ENCODE measurements around the gene PRDX2.
A peak's percentile ranks its signal among the peaks of the same experiment; 100 is the strongest.
"Not testable (repeated sequence)": the region's sequence is repeated elsewhere in the genome, so short reads cannot be mapped to it uniquely, and the experiment has no call there.

The PRDX2 gene

DNA sequence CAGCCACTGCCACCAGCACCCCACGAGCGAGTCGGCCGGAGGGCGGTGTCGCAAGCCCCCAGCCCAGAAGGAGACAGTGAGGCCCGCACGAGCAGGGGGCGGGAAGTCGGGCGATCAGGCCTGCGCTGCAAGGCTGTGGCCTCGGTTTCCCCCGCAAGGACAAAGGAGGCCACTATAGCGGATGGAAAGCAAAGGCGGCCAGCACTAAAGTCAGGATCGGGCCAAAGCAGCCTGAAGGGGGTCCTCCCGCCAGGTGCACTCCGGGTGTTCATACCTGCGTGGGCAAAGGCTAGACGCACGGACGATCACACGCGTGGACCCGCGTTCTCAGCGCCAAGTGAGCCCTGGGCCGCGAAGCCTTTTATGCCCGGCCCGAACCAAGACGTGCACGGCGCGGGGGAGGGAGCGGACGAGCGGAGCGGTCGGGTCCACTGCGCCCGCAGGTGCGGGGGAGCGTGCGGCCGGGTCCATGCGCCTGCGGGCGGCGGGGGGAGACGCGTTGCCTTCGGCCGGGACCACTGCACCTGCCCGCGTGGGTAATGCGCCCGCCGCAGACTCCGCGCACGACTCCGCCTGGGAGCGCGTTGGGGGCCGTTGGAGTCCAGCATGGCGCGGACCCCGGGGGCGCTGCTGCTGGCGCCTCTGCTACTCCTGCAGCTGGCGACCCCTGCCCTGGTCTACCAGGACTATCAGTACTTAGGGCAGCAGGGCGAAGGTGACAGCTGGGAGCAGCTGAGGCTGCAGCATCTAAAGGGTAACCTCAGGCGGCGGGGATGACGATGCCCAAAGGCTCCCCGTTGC is at the start of gene PRDX2, which contains the start of gene THSD8:
PRDX2 (minus strand) TSS at position 335 of the 801 bp plus-strand sequence. CDS start 539 bp downstream, outside the sequence.
THSD8 (plus strand) TSS at position 604 of the 801 bp plus-strand sequence; CDS start at position 607, 3 bp downstream.
- DNase-seq (ENCODE audit: low spot score): no peak

DNA sequence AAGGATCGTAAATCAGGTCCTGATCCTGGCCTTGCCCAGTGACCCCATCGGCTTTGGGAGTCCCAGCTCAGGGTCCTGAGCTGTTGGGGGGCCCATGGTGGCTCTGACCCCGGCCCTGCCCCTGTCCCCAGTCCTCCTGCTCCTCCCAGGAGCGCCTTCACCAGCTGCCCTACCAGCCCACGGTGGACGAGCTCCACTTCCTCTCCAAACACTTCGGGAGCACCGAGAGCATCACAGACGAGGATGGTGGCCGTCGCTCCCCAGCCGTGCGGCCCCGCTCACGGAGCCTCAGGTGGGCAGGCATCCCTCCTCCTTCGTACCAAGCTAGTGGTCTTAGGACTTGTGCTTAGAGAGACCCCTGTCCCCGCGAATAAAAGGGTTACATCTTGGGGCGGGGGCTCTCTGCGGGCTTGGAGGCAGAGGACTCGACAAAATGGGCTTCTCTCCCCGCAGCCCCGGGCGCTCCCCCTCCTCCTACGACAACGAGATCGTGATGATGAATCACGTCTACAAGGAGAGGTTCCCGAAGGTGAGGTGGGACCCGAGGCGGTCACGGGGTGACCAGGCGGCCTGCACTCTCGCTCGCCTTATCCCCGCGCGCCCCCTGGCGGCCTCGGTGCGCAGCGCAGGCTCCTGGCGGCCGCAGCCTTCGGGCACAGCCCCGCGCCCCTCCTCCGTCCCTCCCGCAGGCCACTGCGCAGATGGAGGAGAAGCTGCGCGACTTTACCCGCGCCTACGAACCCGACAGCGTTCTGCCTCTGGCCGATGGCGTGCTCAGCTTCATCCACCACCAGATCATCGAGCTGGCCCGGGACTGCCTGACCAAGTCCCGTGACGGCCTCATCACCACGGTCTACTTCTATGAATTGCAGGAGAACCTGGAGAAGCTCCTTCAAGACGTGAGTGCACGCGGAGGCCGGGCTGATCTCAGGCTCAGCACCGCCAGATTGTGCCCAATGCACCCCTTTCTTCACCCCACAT is 45.8 kb upstream of the PRDX2 start:
- peak; percentile 74 for DNase-seq (ENCODE audit: low spot score)

DNA sequence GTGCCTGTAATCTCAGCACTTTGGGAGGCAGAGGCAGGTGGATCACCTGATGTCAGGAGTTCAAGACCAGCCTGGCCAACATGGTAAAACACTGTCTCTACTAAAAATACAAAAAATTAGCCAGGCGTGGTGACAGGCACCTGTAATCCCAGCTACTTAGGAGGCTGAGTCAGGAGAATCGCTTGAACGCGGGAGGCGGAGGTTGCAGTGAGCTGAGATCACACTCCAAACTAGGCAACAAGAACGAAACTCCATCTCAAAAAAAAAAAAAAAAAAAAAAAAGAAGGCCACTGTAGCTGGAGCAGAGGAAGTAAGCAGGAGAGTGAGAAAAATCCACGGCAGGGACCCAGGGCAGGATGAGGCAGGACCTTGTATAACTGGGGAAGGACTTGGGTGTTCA is 45.0 kb upstream of the PRDX2 start:
- not testable (repeated sequence) for DNase-seq (ENCODE audit: low spot score)

DNA sequence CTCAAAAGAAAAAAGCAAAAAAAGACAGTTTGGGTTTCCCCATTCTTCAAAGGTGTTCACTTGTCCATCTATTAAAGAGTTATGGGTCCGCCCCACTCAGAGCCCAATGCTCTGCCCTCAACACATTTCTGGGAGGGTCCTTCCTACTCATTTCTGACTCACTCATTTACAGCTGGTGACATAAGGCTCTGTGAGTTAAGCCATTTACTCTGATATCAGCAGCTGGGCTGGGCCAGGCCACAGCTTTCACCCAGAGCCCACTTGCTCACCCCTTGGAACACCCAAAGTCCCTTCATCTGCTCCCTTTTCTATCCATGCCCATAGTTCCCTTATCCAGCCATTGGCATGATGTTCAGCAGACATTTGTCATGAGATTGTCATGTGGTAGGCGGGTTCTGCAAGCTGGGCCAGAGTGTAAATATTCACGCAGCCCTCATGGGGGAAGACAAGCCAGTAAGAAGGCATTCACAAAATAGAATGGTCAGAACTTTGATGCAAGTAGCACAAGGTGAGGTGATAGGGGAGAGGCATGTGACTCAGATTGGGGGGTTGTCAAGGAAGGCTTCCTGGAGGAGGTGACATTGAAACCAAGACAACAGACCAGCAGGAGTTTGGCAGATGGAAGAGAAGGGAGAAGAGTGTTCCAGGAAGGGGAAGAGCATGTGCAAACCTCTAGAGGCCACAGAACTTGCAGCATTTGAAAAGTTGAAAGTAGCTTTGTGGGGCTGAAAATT is 42.6 kb upstream of the PRDX2 start:
- DNase-seq (ENCODE audit: low spot score): no peak

DNA sequence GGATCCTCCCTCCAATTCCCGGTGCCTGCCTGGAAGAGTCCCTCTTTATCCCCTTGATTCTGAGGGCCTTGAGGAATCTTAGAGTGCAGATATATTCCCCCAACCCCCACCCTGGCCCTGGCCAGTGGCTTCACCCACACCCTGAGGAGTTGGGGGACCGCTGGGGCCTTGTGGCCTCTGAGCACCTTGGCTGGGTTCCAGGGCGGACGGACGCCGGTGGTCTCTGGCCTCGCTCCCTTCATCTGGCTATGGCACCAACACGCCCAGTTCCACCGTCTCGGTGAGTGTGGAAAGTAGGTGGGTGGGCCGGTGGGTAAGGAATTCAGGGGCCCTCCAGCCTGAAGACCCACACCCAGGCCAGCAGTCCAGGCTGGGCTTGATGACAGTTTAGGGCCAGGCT is 41.7 kb upstream of the PRDX2 start:
- DNase-seq (ENCODE audit: low spot score): no peak

DNA sequence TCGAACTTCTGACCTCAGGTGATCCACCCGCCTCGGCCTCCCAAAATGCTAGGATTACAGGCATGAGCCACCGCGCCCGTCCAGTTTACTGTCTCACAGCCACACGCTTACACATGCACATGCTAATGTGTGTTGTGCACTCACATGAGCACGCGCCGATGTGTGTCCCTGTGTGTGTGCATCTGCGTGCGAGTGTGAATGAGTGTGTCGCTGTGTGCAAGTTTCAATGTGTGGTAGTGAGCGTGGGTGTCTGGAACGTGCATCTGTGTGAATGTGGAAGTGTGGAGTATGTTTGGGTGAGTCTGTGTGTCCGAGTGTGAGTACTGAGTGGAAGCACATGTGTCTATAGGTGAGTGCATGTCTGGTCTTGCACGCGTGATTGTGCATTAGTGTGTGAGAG is 40.9 kb upstream of the PRDX2 start:
- DNase-seq (ENCODE audit: low spot score): no peak

DNA sequence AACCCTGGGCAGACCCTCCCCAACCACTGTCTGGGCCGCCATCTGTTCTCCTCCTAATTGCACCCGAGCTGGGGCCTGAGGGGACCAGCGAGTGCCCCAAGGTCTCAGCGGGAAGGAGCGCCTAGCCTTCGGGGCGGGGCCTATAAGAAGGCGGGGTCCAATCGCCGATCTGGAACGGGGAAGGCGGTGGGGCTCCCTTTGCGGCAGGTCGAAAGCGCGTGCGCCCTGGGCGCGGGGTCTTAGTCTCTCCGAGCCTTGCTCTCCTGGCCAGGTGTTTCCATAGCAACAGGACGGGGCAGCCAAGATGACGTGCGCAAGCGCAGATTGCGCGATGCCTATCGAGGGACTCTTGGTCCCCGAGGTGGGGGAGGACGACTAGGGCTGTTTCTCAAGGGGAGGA is 39.5 kb upstream of the PRDX2 start:
- no peak for DNase-seq (ENCODE audit: low spot score)

DNA sequence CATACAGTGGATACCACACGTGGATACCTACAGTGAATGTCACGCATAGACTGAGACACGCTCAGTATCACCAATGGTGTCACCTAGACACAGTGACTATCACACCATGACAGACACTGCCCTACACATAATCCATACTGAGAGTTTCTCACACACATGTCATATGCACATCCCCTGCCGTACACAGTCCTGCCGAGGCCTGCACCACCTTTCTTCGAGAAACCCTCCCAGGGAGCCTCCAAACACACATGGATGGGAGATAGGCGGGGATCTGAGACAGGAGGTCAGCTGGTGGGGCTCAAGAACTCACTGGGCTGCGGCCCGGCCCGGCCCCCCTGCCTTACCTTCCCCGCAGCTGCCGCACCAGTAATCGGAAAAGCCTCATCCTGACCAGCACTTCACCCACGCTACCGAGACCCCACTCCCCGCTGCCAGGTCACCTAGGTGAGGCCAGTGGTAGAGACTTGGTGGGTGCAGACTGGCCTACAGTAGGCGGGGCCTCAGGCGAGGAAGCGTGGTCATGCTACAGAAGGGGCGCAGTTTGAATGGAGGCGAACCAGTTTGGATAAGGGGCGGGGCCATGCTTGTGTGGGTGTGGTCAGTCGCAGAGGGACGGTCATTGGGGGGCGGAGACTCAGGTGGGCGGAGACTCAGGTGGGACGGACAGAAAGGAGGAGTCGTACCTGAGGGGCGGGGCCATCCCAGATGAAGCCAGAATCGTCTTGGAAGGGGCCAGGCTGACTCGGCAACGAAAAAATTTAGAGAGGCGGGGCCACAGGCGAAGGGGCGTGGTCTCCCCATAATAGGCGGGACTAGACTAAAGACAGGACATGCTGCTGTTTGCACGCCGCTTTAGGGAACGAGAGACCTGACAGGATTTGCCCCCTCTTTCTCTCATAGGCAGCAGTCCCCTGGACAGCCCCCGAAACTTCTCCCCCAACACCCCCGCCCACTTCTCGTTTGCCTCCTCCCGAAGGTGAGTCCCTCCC is 38.8 kb upstream of the PRDX2 start:
- peak; percentile 92 for DNase-seq (ENCODE audit: low spot score)

DNA sequence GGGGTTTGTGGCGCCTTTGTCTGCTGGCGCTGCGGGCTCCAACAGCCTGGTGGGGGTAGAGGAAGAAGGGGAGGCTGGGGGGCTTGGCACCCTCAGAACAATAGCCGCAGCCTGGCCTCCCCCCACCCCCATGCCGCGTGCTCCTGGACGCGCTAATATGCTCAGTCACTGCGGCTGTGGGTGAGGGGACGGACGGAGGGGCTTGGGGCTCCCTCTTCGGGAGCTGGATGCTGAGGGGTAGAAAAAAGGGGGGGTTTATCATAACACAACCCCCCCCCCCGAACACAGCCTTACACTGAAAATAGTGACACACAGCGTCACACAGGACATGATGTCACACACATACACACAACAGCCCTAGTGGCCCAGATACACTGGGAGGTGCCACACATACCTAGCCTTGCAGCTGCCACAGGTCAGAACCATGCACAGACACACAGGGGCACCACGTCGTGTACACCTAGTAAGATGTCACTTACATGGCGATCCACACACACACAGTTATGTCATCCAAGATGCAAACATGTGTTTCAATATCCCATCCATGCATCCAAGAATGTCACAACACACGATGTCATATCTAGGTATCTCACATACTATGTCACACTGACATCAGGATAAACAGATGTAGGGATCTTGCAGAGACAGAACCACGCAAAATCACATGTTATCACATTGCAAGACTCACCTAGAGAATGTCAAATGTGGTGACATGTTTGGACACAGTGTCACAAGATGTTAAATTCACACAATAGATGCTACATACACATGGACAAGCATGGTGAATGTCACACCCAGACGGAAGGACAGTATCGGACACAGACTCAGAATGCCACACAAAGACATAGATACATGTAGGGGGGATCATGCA is 37.5 kb upstream of the PRDX2 start:
- no peak for DNase-seq (ENCODE audit: low spot score)

DNA sequence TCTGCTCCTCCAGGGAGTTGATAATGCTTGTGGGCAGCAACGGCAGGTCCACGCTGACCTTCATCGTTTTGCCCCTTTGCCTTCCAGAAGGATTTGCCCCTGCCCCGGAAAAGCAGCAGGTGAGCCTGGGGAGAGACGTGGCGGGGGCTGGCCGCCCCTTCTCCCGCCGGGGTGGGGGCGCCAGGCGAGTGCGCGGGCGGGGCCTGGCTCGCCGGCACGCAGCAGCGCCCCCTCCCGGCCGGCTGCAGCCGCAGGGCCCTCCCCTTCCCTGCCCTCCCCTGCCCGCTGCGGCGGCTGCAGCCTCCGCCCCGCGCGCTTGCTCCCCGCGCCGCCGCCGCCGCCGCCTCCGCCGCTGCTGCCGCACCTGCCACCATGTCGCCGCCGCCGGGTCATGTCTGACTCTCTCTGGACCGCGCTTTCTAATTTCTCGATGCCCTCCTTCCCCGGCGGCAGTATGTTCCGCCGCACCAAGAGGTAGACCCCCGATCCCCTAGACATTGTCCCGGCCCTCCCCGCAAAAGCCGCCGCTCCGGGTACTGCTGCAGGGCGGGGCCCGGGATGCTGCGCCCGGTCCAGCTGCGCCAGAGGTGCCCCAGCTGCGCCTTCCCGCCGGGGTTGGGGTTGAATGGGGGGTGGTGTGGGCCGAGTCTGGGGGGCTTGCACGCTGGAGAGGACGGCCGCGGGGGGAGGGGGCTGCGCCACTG is 36.7 kb upstream of the PRDX2 start, which contains the start of gene MAST1:
MAST1 (plus strand) TSS at position 334 of the 704 bp plus-strand sequence; CDS start at position 392, 58 bp downstream.
- no peak for DNase-seq (ENCODE audit: low spot score)

DNA sequence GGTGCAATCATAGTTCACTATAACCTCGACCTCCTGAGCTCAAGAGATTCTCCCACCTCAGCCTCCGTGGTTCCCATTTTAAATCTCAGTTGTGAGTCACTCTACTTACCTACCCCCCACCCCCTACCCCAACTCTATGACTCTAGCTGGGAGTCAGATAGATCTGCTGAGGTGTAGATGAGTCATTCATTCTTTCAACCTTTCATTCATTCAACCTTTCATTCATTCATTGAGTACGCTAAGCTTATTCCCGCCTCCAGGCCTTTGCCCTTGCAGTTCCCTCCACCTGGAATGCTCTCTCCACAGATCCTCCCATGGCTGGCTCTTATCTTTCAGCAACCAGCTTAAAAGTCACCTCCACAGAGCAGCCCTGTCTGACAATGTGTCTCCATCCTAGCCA is 35.6 kb upstream of the PRDX2 start:
- no peak for DNase-seq (ENCODE audit: low spot score)

DNA sequence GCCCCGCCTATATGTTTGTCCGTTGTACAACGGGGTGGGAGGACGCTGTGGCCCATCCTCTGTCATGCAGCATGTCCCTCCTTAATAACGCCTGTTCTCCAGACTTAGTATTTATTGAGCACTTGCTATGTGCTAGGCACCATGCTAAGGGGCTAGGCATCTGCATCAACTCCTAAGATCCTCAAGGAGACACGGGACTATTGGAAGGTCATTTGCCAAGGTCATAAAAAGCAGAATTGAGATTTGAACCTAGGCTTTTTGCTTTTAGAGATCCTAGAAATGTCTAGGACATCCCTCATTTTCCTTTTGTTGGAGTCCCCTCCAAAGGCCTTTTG is 34.9 kb upstream of the PRDX2 start:
- DNase-seq (ENCODE audit: low spot score): no peak

DNA sequence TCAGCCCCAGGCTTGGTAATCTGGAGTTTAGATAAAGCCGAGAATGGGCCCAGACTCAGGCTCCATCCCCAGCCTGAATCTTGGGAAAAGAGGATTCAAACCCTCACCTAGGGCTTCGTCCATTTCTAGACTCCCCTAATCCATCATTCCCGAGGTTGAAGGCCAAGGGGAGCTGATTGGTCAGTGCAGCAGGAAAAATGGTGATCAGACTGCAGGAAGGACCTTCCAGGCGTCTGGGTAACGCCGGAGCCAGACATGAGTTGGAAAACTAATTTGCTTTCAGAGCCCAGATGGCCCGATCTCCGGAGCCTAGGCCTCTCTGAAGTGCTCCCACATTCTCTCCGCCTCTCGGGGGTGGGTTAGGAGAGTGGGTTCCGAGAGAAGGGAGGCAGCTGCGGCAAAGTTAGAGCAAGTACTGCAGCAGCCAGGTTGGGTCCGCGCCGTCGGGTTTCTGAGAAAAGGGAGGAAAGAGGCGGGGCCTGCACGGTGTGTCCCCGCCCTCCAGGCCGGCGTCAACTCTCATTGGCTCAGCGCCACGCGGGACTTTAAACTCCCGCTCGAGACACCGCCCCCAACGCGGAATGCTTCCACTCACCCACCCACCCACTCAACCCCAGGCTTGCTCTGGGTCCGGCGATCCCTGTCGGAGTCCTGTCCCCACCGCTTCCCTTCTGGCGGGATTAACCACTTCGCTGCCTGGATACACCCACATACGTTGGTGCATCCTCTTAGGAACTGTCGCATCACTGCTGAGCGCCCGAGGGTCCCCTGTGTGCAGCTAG is 33.6 kb upstream of the PRDX2 start:
- no peak for DNase-seq (ENCODE audit: low spot score)

DNA sequence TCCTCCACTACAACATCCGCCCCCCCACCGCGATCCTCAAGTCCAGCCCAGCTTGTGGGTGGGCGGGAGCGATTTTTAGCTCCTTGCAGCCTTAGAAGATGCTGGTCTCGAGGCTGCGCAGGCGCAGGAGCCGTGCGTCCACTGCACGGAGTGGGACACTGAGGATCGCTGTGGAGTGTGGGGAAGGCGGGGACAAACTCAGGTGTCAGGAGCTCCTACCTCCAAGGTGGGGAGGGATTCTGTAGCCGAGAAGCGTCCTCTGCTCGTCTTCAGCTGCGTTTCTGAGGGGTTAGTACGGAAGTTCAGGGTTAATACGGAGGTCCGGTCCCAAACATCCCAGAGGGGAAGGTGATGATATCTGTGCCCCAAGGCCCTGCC is 33.0 kb upstream of the PRDX2 start, which contains the start of gene RTBDN:
RTBDN (minus strand) TSS at position 14 of the 378 bp plus-strand sequence. CDS start 4,600 bp downstream, outside the sequence.
- no peak for DNase-seq (ENCODE audit: low spot score)

DNA sequence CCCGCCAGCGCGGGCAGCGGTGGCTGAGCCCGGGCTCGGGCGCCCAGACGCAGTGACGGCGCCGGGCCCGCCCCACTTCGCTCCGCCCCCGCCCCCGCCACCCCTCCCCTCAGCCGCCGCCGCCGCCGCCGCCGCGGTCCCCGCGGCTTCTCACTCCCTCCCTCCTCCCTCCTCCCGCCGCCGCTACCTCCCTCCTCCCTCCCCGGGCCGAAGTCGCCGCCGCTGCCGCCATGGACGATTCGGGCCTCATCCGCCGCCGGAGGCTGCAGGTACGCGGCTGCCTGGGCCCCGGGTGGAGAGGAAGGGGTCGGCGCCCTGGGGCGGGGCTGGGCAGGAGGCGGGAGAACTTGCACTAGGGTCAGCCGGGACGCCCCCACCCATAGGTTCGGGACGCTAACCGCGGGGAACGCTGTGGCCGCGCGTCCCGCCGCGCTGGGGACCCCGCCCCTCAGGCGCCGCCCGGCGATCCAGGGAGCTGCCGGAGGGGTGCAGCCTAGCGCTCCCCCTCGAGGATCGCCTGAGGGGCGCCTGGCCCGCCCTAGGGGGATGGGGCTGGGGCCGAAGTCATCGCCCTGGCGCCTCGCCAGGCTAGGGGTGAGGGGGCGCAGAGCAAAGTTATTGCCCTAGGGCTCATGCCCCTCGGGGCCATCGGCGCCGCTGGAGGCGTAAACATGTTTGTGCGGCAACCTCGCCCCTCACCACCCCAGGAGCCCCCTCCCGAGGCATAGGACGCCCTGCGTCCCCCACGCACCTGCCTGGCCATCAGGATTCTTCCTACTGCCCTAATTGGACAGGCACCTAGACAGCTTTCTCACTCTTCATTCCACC is 32.4 kb upstream of the PRDX2 start:
- DNase-seq (ENCODE audit: low spot score): no peak

DNA sequence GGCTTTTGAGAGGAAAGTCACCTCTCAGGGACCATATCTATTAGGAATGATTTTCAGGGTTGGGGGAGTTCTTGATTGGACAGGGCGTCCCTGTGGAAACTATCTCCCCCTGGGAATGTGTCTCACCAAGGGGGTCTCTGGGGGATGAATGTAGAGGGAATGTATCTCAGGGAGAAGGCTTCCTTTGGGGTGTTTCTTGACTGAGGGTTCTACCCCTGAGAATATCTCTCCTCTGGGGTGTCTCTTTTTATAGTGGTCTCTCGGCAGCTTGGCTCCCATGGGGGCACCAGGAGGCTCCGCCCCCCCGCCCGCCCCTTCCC is 31.8 kb upstream of the PRDX2 start:
- no peak for DNase-seq (ENCODE audit: low spot score)

DNA sequence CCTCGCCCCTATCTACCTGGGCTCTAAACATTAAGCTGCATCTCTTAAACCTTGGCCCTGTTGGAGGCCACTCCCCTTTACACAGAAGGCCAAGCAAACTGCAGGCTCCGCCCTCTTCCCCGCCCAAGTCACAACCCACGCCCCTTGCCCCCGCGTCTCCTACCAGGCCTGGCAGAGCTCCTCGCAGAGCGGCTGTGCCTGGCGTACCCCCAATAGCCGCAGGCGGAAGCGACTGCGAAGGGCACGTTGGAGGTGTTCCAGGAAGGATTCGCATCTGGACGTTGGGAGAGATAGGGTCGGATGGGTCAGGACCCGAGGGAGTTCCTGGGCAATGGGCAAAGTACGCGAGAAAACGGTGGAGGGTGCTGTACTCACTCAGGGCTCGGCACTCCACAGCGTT is 26.9 kb upstream of the PRDX2 start:
- peak; percentile 66 for DNase-seq (ENCODE audit: low spot score)

Data from COLO829 (cell line).